ENCODE results near the gene CKB. TPM values are rescaled to one million over a fixed set of nuclear protein-coding genes. Genes with fewer than 3 reads are reported as not detected.

Gene CKB
- polyA plus RNA-seq (ENCODE audit: insufficient read length in 3 of 3) = 100 to 1,000 TPM; 185 to 228 (median 194) TPM
- long read RNA-seq, donor 1, transcript CKB-202 (4 exons, 1,170 nt) = minor isoform, 5 of 117 reads
- long read RNA-seq, donor 1, transcript CKB-201 (8 exons, 1,709 nt) = major isoform, 73 of 117 reads
- long read RNA-seq, donor 1, transcript CKB-211 (3 exons, 270 nt) = minor isoform, 5 of 117 reads
- long read RNA-seq, donor 1, partial matches to known transcripts = 29 of 117 reads
- long read RNA-seq, donor 1, other reads (novel, unspliced or antisense) = 0 of 117 reads
- long read RNA-seq, donor 2, transcript CKB-201 (8 exons, 1,709 nt) = major isoform, 86 of 137 reads
- long read RNA-seq, donor 2, transcript CKB-202 (4 exons, 1,170 nt) = minor isoform, 7 of 137 reads
- long read RNA-seq, donor 2, partial matches to known transcripts = 34 of 137 reads
- long read RNA-seq, donor 2, other reads (novel, unspliced or antisense) = 0 of 137 reads
- long read RNA-seq, donor 3, transcript CKB-201 (8 exons, 1,709 nt) = major isoform, 86 of 122 reads
- long read RNA-seq, donor 3, transcript CKB-209 (3 exons, 803 nt) = minor isoform, 8 of 122 reads
- long read RNA-seq, donor 3, partial matches to known transcripts = 17 of 122 reads
- long read RNA-seq, donor 3, other reads (novel, unspliced or antisense) = 0 of 122 reads
- long read RNA-seq, donor 4, transcript CKB-202 (4 exons, 1,170 nt) = minor isoform, 6 of 107 reads
- long read RNA-seq, donor 4, transcript CKB-201 (8 exons, 1,709 nt) = major isoform, 84 of 107 reads
- long read RNA-seq, donor 4, partial matches to known transcripts = 7 of 107 reads
- long read RNA-seq, donor 4, other reads (novel, unspliced or antisense) = 0 of 107 reads
- long read RNA-seq, donor 5, transcript CKB-209 (3 exons, 803 nt) = minor isoform, 10 of 54 reads
- long read RNA-seq, donor 5, transcript CKB-201 (8 exons, 1,709 nt) = major isoform, 24 of 54 reads
- long read RNA-seq, donor 5, partial matches to known transcripts = 12 of 54 reads
- long read RNA-seq, donor 5, other reads (novel, unspliced or antisense) = 0 of 54 reads
- long read RNA-seq, donor 6, transcript CKB-202 (4 exons, 1,170 nt) = minor isoform, 9 of 96 reads
- long read RNA-seq, donor 6, transcript CKB-201 (8 exons, 1,709 nt) = major isoform, 52 of 96 reads
- long read RNA-seq, donor 6, transcript CKB-211 (3 exons, 270 nt) = minor isoform, 5 of 96 reads
- long read RNA-seq, donor 6, partial matches to known transcripts = 24 of 96 reads
- long read RNA-seq, donor 6, other reads (novel, unspliced or antisense) = 0 of 96 reads
- long read RNA-seq, donor 7, transcript CKB-201 (8 exons, 1,709 nt) = major isoform, 102 of 260 reads
- long read RNA-seq, donor 7, transcript CKB-209 (3 exons, 803 nt) = minor isoform, 46 of 260 reads
- long read RNA-seq, donor 7, transcript CKB-202 (4 exons, 1,170 nt) = minor isoform, 12 of 260 reads
- long read RNA-seq, donor 7, partial matches to known transcripts = 88 of 260 reads
- long read RNA-seq, donor 7, other reads (novel, unspliced or antisense) = 0 of 260 reads
- long read RNA-seq, donor 8, transcript CKB-201 (8 exons, 1,709 nt) = major isoform, 14 of 21 reads
- long read RNA-seq, donor 8, partial matches to known transcripts = 0 of 21 reads
- long read RNA-seq, donor 8, other reads (novel, unspliced or antisense) = 0 of 21 reads
- long read RNA-seq, donor 9, transcript CKB-201 (8 exons, 1,709 nt) = major isoform, 91 of 159 reads
- long read RNA-seq, donor 9, transcript CKB-209 (3 exons, 803 nt) = minor isoform, 7 of 159 reads
- long read RNA-seq, donor 9, transcript CKB-202 (4 exons, 1,170 nt) = minor isoform, 10 of 159 reads
- long read RNA-seq, donor 9, partial matches to known transcripts = 46 of 159 reads
- long read RNA-seq, donor 9, other reads (novel, unspliced or antisense) = 0 of 159 reads
- long read RNA-seq, donor 10, transcript CKB-209 (3 exons, 803 nt) = minor isoform, 17 of 149 reads
- long read RNA-seq, donor 10, transcript CKB-202 (4 exons, 1,170 nt) = minor isoform, 10 of 149 reads
- long read RNA-seq, donor 10, transcript CKB-201 (8 exons, 1,709 nt) = major isoform, 71 of 149 reads
- long read RNA-seq, donor 10, partial matches to known transcripts = 47 of 149 reads
- long read RNA-seq, donor 10, other reads (novel, unspliced or antisense) = 0 of 149 reads
- long read RNA-seq, donor 11, transcript CKB-209 (3 exons, 803 nt) = minor isoform, 19 of 132 reads
- long read RNA-seq, donor 11, transcript CKB-202 (4 exons, 1,170 nt) = minor isoform, 10 of 132 reads
- long read RNA-seq, donor 11, transcript CKB-201 (8 exons, 1,709 nt) = major isoform, 57 of 132 reads
- long read RNA-seq, donor 11, partial matches to known transcripts = 38 of 132 reads
- long read RNA-seq, donor 11, other reads (novel, unspliced or antisense) = 0 of 132 reads
- long read RNA-seq, donor 12, transcript CKB-201 (8 exons, 1,709 nt) = major isoform, 77 of 113 reads
- long read RNA-seq, donor 12, transcript CKB-202 (4 exons, 1,170 nt) = minor isoform, 6 of 113 reads
- long read RNA-seq, donor 12, transcript CKB-211 (3 exons, 270 nt) = minor isoform, 5 of 113 reads
- long read RNA-seq, donor 12, partial matches to known transcripts = 19 of 113 reads
- long read RNA-seq, donor 12, other reads (novel, unspliced or antisense) = 0 of 113 reads
- long read RNA-seq, donor 13, transcript CKB-202 (4 exons, 1,170 nt) = minor isoform, 9 of 60 reads
- long read RNA-seq, donor 13, transcript CKB-201 (8 exons, 1,709 nt) = major isoform, 30 of 60 reads
- long read RNA-seq, donor 13, transcript CKB-209 (3 exons, 803 nt) = minor isoform, 5 of 60 reads
- long read RNA-seq, donor 13, partial matches to known transcripts = 12 of 60 reads
- long read RNA-seq, donor 13, other reads (novel, unspliced or antisense) = 0 of 60 reads
- long read RNA-seq, donor 14 = 0 reads
- long read RNA-seq, donor 15 = 0 reads
- long read RNA-seq, donor 16, transcript CKB-201 (8 exons, 1,709 nt) = major isoform, 95 of 145 reads
- long read RNA-seq, donor 16, transcript CKB-209 (3 exons, 803 nt) = minor isoform, 8 of 145 reads
- long read RNA-seq, donor 16, partial matches to known transcripts = 29 of 145 reads
- long read RNA-seq, donor 16, other reads (novel, unspliced or antisense) = 0 of 145 reads

DNA sequence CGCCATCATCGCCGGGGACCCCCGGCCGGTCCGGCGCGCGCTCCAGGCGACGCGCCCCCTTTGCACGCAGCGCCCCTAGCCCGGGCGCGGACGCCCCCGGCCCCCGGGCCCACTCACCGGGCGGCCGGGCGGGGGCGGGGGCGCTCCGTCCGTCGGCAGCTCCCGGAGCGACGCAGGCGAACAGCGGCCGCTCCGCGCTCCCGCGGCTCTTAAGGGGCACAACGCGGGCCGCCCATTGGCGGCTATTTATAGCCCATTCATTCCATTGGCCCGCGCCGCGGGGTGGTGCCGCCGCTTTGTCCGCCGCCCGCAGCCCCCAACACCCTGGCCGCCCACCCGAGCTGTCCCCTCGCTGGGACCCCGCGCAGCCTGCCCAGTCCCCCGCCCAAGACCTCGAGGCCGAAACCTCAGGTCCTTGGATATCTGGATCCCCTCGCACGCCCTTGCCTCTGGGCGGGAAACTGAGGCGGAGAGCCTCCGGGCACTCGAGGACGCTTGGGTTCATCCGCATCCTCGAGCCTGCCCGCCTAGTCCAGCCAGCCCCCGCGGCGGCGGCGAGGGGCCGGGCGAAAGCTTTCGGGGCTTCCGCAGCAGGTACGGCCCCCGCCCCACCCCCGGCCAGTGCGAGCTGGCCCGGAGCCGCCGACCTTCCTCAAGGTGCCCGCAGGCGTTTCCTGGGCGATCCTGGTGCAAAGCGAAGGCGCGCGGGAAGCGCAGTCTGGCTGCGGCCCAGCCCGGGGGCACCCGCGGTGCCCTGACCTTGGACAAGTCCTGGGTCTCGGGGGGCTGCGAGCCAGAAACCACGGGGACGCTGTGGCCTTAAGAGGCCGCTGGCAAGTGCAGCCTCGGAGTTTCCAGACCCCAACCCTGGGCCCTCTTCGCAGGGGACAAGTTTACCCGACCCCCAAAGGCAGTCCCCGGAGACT lies at the start of gene CKB:
Gene CKB (minus strand): TSS at position 182 of the 926 bp plus-strand sequence. CDS start 337 bp downstream, outside the sequence.
- no peak for DNase-seq

DNA sequence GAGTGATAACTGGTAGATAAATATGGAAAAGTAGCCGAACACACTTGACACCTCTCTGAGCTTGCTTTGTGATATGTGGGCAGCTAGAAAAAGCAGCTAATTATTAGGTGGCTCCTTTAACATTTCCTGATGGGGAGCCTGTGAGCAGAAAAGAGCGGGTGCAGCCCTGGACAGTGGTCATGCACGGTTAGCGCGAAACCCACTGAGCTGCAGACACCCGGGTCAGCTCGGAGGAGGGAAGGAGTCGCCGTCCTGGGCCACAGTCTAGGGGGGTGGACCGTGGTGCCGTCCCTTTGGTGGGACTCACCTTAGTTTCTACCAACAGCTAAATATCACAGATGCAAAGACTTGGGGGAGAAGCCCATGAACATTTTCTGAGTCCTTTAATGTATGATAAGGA lies 46.8 kb upstream of the CKB start:
- no peak for DNase-seq

DNA sequence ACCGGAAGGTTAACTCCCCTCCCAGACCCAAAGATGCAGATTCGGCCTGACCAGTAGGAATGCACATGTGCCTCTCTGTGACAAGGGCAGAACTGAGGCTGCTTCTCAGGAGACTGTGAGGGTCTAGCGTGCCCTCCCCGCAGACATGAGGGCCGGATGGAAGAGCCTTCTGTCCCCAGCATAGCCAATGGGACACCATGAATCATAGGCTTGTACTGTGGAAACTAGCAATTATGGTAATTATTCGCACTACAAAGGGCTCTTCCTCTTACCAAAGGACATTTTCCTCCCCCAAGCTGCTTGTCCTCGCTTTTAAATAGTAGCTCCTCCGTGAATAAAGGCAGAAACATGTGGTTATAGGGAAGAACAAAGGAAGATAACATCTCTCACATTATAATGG lies 46.3 kb upstream of the CKB start:
- no peak for DNase-seq

DNA sequence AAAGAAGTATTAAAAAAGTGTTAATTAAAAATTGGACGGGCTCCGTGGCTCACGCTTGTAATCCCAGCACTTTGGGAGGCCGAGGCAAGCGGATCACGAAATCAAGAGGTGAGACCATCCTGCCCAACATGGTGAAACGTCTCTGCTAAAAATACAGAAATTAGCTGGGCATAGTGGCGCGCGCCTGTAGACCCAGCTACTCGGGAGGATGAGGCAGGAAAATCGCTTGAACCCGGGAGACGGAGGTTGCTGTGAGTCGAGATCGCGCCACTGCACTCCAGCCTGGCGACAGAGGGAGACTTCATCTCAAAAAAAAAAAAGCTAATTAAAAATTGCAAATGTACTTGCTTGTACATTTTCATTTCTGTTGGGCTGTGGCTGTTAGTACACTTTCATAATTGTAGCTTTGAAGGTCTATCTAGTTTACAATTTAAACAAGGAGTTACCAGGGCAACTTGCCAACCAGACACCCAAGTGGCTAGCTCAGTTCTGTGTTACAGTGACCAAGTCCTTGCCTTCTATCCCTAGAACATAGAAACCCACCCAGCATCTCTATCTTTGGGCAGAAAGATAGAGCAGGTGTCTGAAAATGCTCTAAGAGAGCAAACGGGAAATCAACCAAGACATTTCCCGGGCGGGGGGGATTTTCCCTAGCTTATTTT lies 41.3 kb upstream of the CKB start:
- no peak for DNase-seq

DNA sequence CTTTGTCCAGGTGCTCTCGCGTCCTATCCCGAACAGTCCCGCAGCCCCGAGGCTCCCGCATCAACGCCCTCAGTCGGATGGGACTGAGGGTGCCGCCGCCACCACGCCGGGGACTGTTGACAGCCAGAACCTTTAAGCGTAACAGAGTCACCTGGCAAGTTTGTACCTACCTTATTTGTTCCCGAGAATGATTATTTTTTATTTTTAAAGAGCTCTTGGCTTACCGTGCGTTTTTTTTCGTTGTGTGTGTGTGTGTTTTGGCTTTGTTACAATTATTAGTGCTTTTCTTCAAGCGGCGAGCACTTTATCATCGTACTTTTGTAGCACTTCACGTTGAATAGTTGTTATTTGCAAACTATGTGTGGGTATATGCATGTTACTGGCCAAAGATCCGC lies 40.6 kb upstream of the CKB start:
- no peak for DNase-seq

DNA sequence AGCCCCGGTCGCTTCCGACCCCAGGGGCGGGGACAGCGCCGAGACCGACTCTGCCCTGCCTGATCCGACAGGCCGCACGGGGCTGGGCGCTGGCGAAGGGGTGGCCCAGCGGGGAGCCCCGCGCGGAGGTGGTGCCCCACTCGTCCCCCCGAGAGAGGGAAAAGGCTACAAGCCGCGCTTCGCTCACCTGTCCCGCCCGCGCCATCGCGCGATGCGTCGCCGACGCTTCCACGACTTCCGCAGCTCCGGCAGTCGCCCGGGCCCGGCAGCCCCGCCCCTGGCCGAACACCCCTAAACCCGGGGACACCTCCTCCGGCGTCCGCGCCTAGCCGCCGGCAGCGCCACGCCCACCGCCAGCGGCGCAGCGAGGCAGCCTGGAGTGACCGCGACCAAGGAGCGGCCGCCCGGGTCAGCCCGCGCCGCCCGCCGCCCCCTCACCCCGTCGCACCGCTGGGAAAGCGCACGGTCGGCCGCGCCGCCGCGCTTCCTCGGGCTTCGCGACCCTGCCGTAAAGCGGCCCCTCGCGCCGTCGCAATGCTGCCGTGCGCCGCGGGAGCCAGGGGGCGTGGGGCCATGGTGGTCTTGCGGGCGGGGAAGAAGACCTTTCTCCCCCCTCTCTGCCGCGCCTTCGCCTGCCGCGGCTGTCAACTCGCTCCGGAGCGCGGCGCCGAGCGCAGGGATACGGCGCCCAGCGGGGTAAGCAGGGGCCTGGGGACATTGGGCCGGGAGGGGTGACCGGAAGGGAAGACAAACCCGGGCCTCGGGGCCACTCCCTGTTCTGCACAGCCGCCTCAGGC lies 40.0 kb upstream of the CKB start, which contains the start of the genes BAG5 and COA8:
Gene BAG5 (minus strand): TSS at position 229 of the 797 bp plus-strand sequence. CDS start 1,493 bp downstream, outside the sequence.
Gene COA8 (plus strand): TSS at position 532 of the 797 bp plus-strand sequence. CDS start 42 bp downstream, at position 574.
- DNase-seq = peak; percentile 83

DNA sequence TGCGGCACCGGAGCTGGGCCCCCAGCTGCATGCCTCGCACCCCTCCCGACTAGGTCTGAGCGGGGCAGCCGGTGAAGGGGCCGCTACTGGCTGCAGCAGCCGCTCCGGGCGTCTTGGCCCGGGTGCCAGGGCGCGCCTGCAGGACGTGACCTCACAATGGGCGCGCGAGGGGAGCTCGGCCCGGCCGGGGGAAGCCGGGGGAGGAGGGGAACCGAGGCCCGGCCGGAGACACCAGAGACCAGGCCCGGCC lies 39.5 kb upstream of the CKB start:
- no peak for DNase-seq

DNA sequence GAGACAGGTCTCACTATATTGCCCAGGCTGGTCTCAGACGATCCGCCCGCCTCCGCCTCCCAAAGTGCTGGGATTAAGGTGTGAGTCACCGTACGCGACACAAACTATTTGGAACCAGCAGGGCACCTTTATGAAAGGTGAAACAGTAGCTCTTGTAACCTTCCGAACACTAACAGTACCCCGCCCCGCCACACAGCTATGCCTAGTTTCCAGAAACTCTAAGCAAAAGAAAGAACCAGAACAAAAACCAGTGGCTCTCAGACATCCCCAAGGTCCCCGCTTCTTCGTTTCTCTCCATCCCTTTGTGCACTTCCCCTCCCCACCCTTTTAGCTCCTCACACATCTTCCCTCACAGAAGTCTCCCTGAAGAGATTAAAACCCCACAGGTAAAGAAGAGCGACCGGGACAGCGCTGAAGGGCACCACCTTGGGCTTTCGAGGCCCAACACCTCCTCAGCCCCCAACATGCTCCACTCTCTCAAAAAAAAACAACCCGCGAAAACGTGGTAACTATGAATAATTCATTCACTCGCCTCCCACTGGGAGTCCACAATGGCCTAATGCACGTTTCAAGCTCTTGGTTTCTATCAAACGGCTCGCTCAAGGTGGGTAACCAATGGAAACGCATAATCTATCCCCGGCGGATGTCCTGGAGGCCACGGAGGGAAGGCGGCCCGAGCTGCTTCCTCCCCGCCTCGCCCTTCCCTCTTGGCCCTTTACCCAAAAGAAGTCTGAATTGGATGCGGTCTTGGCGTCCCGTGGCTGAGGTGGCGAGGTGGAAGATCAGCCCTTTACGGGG lies 39.0 kb upstream of the CKB start:
- no peak for DNase-seq

DNA sequence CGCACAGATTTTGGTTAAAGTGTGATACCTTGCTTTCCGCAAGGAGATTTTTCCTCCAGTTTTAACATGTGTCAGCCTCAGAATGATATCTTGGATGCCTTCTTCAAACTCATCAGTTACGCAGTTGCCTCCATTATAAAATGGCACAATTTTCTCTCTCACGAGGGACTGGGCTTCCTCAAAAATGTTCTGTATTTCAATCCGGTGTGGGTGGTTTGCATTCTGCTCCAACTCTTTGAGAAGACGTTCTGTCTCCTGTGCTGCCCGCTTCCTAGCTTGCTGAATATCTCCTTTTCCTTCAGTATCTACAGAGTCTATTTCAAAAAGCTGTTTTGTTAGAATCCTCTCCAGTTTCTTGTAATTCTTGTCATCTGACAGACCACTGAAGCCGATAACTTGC lies 38.1 kb upstream of the CKB start:
- no peak for DNase-seq

DNA sequence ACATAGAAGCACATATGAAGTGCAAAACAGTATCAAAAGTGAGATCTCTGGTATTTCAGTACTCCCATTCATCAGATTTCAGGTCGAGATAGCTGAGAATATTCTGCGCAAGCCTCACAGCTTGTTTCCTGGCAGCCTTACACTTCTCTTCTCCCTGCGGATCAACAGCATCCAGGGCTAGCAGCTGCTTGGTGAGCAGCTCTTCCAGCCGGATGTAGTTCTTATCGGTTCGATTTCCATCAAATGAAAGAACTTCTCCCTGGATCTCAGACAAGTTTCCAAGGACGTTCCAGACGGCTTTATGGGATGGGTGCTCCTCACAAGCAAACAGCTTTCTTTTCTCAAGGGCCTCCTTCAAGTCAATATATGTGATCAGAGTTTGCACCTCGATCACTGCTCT lies 37.1 kb upstream of the CKB start:
- no peak for DNase-seq

DNA sequence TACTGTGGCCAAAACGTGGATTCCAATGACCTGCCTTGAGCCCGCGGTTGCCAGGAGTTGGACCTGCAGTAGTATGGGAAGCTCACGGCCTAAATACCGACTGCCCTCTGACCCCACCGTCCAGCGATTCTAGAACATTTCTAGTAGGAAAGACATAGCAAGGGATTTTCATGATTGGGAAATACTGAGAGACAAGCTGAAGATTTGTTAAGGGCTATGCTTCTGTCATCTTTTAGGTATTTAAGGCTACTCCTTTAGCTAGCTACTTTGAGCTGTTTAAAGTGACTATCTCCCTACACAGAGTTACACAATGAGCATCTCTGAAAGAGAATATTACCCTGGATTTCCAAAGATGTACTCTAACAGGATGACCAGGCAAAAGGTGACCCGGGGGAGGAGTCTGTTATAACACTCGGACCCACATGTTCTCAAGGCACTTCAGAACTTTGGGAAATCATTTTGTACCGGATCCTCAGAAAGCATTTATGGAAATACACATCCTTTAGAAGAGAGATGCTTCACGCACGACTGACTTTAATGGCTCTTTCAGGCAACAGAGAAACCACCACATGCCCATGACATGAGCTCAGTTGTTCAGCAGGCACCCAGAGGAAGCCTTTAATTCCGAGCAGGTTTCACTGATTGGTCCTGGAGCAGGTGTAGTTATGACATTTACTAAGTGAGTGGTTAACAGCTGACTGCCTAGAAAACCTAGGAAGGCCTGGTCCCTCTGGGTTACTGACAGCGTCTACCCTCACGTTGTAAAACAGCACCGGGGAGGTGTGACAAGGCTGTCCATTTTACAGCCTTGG lies 35.6 kb upstream of the CKB start:
- DNase-seq = peak; percentile 87

DNA sequence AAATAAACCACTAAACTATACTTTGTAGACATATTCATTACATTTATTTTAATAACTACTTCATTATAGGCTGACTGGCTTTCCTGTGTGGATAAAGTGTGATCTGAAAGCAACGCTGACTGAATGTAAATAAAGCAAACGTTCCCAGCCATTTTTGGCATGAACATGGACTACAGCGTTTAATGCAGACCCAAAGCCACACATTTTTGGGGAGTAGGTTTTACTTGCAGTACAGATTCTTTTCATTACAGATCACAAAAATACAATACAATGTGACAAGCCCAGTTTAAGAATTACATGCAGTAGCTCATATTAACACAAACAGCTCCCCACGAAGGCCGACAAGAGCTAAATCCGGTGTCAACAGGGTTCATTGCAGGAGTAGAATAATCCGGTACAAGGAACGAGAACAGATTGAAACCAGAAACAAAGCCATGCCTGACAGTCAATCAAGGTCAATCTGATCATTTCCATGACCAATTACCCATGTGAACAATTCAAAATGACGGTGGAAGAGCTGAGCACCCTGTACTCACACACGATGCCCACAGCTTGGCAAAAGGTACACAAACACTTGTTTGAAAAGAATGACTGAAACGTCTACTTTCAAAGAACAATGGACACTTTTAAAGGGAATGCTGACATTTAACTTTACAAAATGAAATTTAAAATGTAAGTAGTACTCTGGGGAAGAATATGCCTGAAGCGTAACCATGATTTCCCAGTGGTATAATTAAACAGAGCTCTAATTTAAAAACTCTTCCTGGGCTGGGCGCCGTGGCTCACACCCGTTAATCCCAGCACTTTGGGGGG lies 34.5 kb upstream of the CKB start:
- no peak for DNase-seq
